OCI-LY1 (cell line): ENCODE data around the gene JAK1.
"Not testable (repeated sequence)": the region's sequence is repeated elsewhere in the genome, so short reads cannot be mapped to it uniquely, and the experiment has no call there.

ENCODE experiments used
- H2AFZ ChIP-seq: fragments of 200-600 bp; sonication (generic), shearing (Covaris generic); 2 replicates; pipeline ENCODE4 v1.6.0; 2014; ENCODE audit warnings: antibody characterized with exemption, mild to moderate bottlenecking, low read length
- H3F3A ChIP-seq: fragments of 200-600 bp; sonication (generic), shearing (Covaris generic); 2 replicates; pipeline ENCODE4 v1.6.0; 2014; ENCODE audit warnings: mild to moderate bottlenecking, antibody characterized with exemption, low read length, moderate library complexity; ENCODE audit not compliant: insufficient read depth
- H3K27ac ChIP-seq: fragments of 200-600 bp; sonication (generic); 2 replicates; pipeline ENCODE4 v1.5.1; 2014; ENCODE audit warnings: low read length, mixed run types, mild to moderate bottlenecking, low read depth; ENCODE audit not compliant: poor library complexity, severe bottlenecking
- H3K27me3 ChIP-seq: fragments of 200-600 bp; sonication (generic); 2 replicates; pipeline ENCODE4 v1.6.0; 2014; ENCODE audit warnings: antibody characterized with exemption, mild to moderate bottlenecking, low read length, moderate library complexity; ENCODE audit not compliant: insufficient read depth
- H3K36me3 ChIP-seq: fragments of 200-600 bp; sonication (generic); 2 replicates; pipeline ENCODE4 v1.6.1; 2014; ENCODE audit warnings: mild to moderate bottlenecking, antibody characterized with exemption, low read length, moderate library complexity, mixed read lengths; ENCODE audit not compliant: insufficient read depth
- H3K4me1 ChIP-seq: fragments of 200-600 bp; sonication (generic); 2 replicates; pipeline ENCODE4 v1.5.1; 2014; ENCODE audit warnings: mild to moderate bottlenecking, low read length, moderate library complexity; ENCODE audit not compliant: insufficient read depth, severe bottlenecking
- H3K4me2 ChIP-seq: fragments of 200-600 bp; sonication (generic), shearing (Covaris generic); 2 replicates; pipeline ENCODE4 v1.6.1; 2014; ENCODE audit warnings: low read length
- H3K4me3 ChIP-seq: fragments of 200-600 bp; sonication (generic); 2 replicates; pipeline ENCODE4 v1.5.1; 2014; ENCODE audit warnings: low read length, low read depth, mild to moderate bottlenecking, mixed read lengths; ENCODE audit not compliant: poor library complexity, severe bottlenecking
- H3K79me2 ChIP-seq: fragments of 200-600 bp; shearing (Covaris generic); 2 replicates; pipeline ENCODE4 v1.6.1; 2016; ENCODE audit warnings: mixed run types, low read length, mixed read lengths; ENCODE audit not compliant: insufficient read depth
- H3K9ac ChIP-seq: fragments of 200-600 bp; sonication (generic), shearing (Covaris generic); 2 replicates; pipeline ENCODE4 v1.6.1; 2014; ENCODE audit warnings: mild to moderate bottlenecking, low read length, mixed read lengths
- H3K9me2 ChIP-seq: fragments of 200-600 bp; sonication (generic), shearing (Covaris generic); 2 replicates; pipeline ENCODE4 v1.6.1; 2014; ENCODE audit warnings: low read depth, mild to moderate bottlenecking, low read length, mixed read lengths
- H3K9me3 ChIP-seq: fragments of 200-600 bp; shearing (Covaris generic); 2 replicates; pipeline ENCODE4 v1.6.1; 2014; ENCODE audit warnings: low read length, mixed read lengths
- H4K20me1 ChIP-seq: fragments of 200-600 bp; sonication (generic), shearing (Covaris generic); 2 replicates; pipeline ENCODE4 v1.6.0; 2016; ENCODE audit warnings: mild to moderate bottlenecking, low read length; ENCODE audit not compliant: insufficient read depth
- EZH2 ChIP-seq: fragments of 200-600 bp; sonication (generic), shearing (Covaris generic); IDR thresholded peaks from 2 replicates; pipeline ENCODE4 v1.8.0; 2017; ENCODE audit warnings: borderline replicate concordance, mixed run types, mild to moderate bottlenecking, antibody characterized with exemption, low read length, moderate library complexity, mixed read lengths
- TF ChIP-seq, protein P1 (sequence below): fragments of 200-600 bp; sonication (generic), shearing (Covaris generic); IDR thresholded peaks from 2 replicates; pipeline ENCODE4 v1.5.1; 2017; ENCODE audit warnings: mild to moderate bottlenecking, antibody characterized with exemption, low read length, moderate library complexity, mixed read lengths

Gene JAK1

DNA sequence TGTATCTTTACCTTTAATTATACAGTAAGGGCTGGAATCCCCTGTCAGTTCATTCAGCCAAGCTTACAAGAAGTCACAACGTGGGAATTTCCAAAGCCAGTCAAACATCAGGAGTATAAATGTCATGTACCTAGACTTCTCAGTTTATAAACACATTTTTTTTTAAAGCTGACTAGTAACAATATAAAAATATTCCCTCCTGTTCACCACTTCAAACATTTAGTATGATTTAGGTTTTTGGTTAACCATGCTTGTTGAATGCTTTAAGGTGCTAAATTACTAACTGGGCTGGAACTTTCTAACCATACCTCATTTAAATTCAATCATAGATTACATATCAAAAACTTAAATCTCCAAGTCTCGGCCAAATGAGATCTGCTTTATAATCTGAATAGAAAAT lies 44.0 kb downstream of the JAK1 start:
- Histone ChIP-seq H4K20me1 (0 out of 2 replicates have a peak, but pooled peaks cover 2% of the 10 kb centered on the region), H3K4me3 (no peak overlapping the region), H3K9me3 (no peaks in the 10 kb centered on the region), H3F3A (no peaks in the 10 kb centered on the region), H3K9me2 (no peaks in the 10 kb centered on the region), H3K4me2 (no peak overlapping the region), H3K79me2 (no peaks in the 10 kb centered on the region), H3K27me3 (no peaks in the 10 kb centered on the region), H3K36me3 (no peaks in the 10 kb centered on the region), H3K4me1 (peaks cover 3% of the 10 kb centered on the region), H3K9ac (no peak overlapping the region), H3K27ac (no peak overlapping the region), H2AFZ (no peak overlapping the region)
- no peak for TF ChIP-seq EZH2
- TF ChIP-seq, protein P1, sequence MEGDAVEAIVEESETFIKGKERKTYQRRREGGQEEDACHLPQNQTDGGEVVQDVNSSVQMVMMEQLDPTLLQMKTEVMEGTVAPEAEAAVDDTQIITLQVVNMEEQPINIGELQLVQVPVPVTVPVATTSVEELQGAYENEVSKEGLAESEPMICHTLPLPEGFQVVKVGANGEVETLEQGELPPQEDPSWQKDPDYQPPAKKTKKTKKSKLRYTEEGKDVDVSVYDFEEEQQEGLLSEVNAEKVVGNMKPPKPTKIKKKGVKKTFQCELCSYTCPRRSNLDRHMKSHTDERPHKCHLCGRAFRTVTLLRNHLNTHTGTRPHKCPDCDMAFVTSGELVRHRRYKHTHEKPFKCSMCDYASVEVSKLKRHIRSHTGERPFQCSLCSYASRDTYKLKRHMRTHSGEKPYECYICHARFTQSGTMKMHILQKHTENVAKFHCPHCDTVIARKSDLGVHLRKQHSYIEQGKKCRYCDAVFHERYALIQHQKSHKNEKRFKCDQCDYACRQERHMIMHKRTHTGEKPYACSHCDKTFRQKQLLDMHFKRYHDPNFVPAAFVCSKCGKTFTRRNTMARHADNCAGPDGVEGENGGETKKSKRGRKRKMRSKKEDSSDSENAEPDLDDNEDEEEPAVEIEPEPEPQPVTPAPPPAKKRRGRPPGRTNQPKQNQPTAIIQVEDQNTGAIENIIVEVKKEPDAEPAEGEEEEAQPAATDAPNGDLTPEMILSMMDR: no peak

DNA sequence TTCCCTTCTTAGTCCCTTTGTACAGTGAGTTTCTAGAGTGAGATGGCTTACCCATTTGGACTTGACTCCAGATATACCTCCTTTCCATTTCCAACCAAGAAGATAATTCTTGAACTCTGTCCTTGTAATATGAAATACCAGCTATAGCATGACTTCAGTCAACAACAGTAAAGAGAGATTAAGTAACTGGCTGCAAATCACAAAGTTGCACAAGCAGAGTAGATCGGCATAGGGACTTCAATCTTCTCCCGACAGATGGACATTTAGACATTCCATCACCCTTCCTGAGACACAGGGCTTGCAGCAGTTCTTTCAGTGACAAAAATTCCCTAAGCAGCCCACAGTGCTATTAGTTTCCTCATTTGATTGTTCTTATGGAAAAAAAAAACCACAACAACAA lies 44.6 kb downstream of the JAK1 start:
- no peak overlapping the region for H3K9ac ChIP-seq
- H3F3A ChIP-seq: no peaks in the 10 kb centered on the region
- no peak overlapping the region for H3K4me2 ChIP-seq
- H3K79me2 ChIP-seq: no peaks in the 10 kb centered on the region
- no peak overlapping the region for H3K27ac ChIP-seq
- no peak overlapping the region for H2AFZ ChIP-seq
- H3K27me3 ChIP-seq: no peaks in the 10 kb centered on the region
- H3K36me3 ChIP-seq: no peaks in the 10 kb centered on the region
- H3K9me3 ChIP-seq: no peaks in the 10 kb centered on the region
- TF ChIP-seq, protein P1: no peak
- TF ChIP-seq EZH2: no peak
- H3K4me3 ChIP-seq: no peak overlapping the region
- 0 out of 2 replicates have a peak, but pooled peaks cover 2% of the 10 kb centered on the region for H4K20me1 ChIP-seq
- H3K9me2 ChIP-seq: no peaks in the 10 kb centered on the region
- H3K4me1 ChIP-seq: peaks cover 8% of the 10 kb centered on the region

DNA sequence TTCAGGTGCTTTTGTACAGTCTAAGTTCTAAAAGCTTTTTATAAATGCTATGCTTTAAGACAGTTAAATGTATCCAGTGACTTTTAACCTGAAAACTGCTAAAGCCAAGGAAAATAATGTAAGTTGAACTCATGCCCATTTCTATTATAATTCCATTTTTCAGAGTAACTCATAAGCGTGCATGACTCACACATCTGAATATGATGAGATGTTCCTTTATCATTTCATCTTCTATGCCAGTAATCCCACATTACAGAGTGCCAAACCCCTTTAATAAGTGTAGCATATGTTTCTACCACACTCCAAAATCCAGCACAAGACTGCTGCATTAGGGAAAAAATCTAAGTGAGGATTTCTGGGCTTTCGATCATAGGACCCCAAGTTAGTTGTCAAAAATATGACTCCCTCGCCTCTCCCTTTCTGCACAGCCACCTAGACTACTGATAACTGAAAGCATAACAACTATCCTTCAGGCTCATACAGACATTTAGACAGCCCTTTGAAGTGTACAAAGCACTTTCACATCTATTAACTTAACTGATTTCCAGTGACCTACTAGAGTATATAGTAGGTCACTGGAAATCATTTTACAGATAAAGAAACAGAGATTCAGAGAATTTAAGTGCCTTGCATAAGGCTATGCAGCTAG lies 45.3 kb downstream of the JAK1 start:
- TF ChIP-seq EZH2: no peak
- TF ChIP-seq, protein P1: no peak
- H3F3A ChIP-seq: no peaks in the 10 kb centered on the region
- H3K27ac ChIP-seq: no peak overlapping the region
- no peaks in the 10 kb centered on the region for H3K36me3 ChIP-seq
- H4K20me1 ChIP-seq: 0 out of 2 replicates have a peak, but pooled peaks cover 2% of the 10 kb centered on the region
- no peaks in the 10 kb centered on the region for H3K27me3 ChIP-seq
- no peaks in the 10 kb centered on the region for H3K9me3 ChIP-seq
- H2AFZ ChIP-seq: no peak overlapping the region
- H3K4me2 ChIP-seq: no peak overlapping the region
- no peaks in the 10 kb centered on the region for H3K9me2 ChIP-seq
- H3K79me2 ChIP-seq: no peaks in the 10 kb centered on the region
- H3K4me1 ChIP-seq: peaks cover 8% of the 10 kb centered on the region
- H3K4me3 ChIP-seq: no peak overlapping the region
- no peak overlapping the region for H3K9ac ChIP-seq

DNA sequence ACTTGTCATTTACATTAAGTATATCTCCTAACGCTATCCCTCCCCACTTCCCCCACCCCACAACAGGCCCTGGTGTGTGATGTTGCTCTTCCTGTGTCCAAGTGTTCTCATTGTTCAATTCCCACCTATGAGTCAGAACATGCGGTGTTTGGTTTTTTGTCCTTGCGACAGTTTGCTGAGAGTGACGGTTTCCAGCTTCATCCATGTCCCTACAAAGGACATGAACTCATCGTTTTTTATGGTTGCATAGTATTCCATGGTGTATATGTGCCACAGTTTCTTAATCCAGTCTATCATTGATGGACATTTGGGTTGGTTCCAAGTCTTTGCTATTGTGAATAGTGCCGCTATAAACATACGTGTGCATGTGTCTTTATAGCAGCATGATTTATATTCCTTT lies 47.2 kb downstream of the JAK1 start:
- not testable (repeated sequence) for H3F3A ChIP-seq, H3K9me2 ChIP-seq, H3K4me3 ChIP-seq, H2AFZ ChIP-seq, H3K27me3 ChIP-seq, H3K9me3 ChIP-seq, H3K36me3 ChIP-seq, H3K79me2 ChIP-seq, H3K4me2 ChIP-seq, H3K9ac ChIP-seq, H3K4me1 ChIP-seq, H4K20me1 ChIP-seq, H3K27ac ChIP-seq
